Renal pelvis (tissue), 4 donors: ENCODE data around the gene EXOC6B. TPM values are rescaled to one million over a fixed set of nuclear protein-coding genes. Genes with fewer than 3 reads are reported as not detected.
"Not testable (repeated sequence)": the region's sequence is repeated elsewhere in the genome, so short reads cannot be mapped to it uniquely, and the experiment has no call there.

ENCODE experiments used
- DNase-seq: peaks from one replicate; pipeline ENCODE4 v3.0.0-alpha.2; 2013
- polyA plus RNA-seq, 3 donors: library from polyadenylated mRNA; unstranded; fragments of 120-200 nt; gene quantifications; one replicate each; pipeline ENCODE4 v1.2.1, GENCODE V29; 2013; ENCODE audit not compliant: insufficient read length in 3 of 3

Gene EXOC6B
- polyA plus RNA-seq, 3 donors = 20.0 to 24.6 (median 21.8) TPM

- no peak for DNase-seq
Measured at GRCh38 chr2:72682061-72682460, 143.8 kb downstream of the EXOC6B start.

GRCh38 chr2:72681016-72681995 is 144.5 kb downstream of the EXOC6B start:
- DNase-seq = no peak

GRCh38 chr2:72678024-72678423 is 147.8 kb downstream of the EXOC6B start:
- DNase-seq = no peak

- DNase-seq = no peak
Measured at GRCh38 chr2:72676341-72677025, 149.3 kb downstream of the EXOC6B start.

- DNase-seq = no peak
Measured at GRCh38 chr2:72674982-72675915, 150.6 kb downstream of the EXOC6B start.

GRCh38 chr2:72673279-72673678 is 152.6 kb downstream of the EXOC6B start:
- no peak for DNase-seq

GRCh38 chr2:72669121-72669520 is 156.7 kb downstream of the EXOC6B start:
- no peak for DNase-seq

GRCh38 chr2:72668647-72669046 is 157.2 kb downstream of the EXOC6B start:
- no peak for DNase-seq

- no peak for DNase-seq
Measured at GRCh38 chr2:72665448-72665847, 160.4 kb downstream of the EXOC6B start.

- no peak for DNase-seq
Measured at GRCh38 chr2:72661985-72662384, 163.8 kb downstream of the EXOC6B start.

- DNase-seq = no peak
Measured at GRCh38 chr2:72649810-72650209, 176.0 kb downstream of the EXOC6B start.

- not testable (repeated sequence) for DNase-seq
Measured at GRCh38 chr2:72641221-72641620, 184.6 kb downstream of the EXOC6B start.

- DNase-seq = no peak
Measured at GRCh38 chr2:72638600-72639211, 187.1 kb downstream of the EXOC6B start.

- DNase-seq = no peak
Measured at GRCh38 chr2:72636210-72636609, 189.6 kb downstream of the EXOC6B start.

- DNase-seq = no peak
Measured at GRCh38 chr2:72630767-72631166, 195.1 kb downstream of the EXOC6B start.

- no peak for DNase-seq
Measured at GRCh38 chr2:72629062-72629461, 196.8 kb downstream of the EXOC6B start.

- no peak for DNase-seq
Measured at GRCh38 chr2:72627083-72627482, 198.8 kb downstream of the EXOC6B start.

GRCh38 chr2:72625366-72625765 is 200.5 kb downstream of the EXOC6B start:
- no peak for DNase-seq

GRCh38 chr2:72623481-72623880 is 202.4 kb downstream of the EXOC6B start:
- DNase-seq = no peak

GRCh38 chr2:72619626-72620025 is 206.2 kb downstream of the EXOC6B start:
- no peak for DNase-seq

GRCh38 chr2:72613931-72614330 is 211.9 kb downstream of the EXOC6B start:
- DNase-seq = no peak
